Raji (cell line): ENCODE results near the gene BNC2.

Source experiments
- POLR2A ChIP-seq: IDR thresholded peaks from 2 replicates; pipeline ENCODE4 v1.6.1; 2011; ENCODE audit warnings: low read depth, low read length, control low read depth; ENCODE audit not compliant: insufficient read depth

Gene BNC2

DNA sequence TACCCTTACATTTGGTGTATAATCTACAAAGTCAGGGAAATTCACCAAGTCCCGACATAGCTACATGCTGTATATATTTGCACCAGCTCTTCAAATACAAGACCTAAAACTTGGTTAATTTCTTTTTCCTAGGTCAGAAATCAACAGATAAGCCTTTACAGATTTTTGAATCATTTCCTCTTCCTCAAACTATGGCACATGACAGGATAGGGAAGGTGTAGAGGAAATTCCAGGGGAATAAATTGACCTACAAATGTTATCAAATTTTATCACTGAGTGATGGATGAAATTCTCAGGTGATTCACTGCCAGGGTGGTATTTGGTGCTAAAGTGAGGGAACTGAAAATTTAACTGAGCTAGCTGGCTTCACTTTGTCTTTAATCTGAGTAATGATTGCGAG, 360.0 kb downstream of the BNC2 start:
- TF ChIP-seq POLR2A: no peak

DNA sequence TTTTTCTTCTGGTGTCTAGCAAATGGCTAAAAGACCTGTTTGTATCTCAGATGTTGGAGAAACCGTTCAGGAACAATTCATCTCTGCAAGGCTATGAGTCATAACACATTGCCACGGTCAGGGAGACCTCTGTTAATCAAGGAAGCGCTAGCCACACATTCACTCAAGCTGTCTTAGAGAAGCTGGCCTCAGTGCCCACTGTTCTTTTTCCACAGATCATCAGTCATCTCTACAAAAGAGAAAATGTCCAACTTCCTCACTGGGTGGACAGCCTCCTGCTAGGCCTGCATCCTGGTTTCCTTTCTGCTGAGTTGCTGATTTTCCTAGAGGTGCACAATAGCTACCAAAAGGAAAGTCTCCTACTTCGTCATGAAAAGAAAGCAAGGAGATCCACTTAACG, 360.5 kb downstream of the BNC2 start:
- TF ChIP-seq POLR2A: no peak

DNA sequence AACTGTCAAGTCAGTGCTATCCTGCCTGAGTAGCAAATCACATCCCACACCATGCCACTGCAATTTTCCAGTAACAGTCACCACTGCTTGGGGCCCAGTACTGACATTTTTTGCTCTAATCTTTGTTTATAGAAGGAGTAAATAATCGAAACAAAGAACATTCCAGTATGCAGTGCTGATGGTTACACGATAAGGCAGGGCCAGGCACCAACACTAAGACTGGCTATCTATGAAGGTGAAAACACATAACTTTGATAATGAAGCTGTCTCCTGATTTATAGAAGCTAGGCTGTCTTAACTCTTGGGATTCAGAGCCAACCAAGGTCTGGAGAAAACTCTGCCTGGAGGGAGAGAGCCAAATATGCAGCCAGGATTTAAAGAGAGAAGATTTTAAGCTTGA, 365.3 kb downstream of the BNC2 start:
- TF ChIP-seq POLR2A: no peak

DNA sequence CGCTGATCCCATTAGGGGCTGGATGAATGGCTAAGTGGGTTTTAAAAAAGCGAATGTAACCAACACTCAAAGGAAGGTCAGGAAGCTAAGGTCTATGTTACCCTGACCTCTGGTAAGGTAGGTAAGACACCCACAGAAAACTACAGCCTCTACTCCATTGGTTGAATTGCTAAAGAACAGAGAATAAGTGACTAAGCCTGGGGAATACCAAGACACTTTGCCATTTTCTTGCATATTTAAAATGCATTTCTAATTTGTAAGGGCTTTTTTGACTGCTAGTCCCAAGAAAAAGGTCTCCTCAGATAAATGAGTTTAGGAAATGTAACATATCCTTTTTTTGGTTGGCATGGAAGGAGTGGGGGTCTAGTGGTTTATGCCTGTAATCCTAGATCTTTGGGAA, 368.7 kb downstream of the BNC2 start:
- TF ChIP-seq POLR2A: no peak

DNA sequence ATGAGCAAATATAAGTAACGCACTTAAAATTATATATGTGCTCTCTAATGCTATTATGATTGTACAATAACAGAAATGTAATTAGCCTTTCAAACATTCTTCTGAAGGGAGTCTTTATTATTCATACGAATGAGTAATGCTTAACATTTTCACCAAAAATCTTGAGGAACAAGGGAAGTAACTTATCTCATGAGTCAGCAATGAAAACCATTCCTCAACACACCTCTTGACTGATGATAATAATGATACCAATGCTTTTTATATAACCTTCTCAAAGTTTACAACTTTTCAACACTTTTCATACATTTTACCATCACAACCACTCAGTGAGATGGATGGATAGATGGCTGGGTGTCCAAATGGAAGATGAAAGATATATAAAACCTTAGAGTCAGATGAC, 369.3 kb downstream of the BNC2 start:
- no peak for TF ChIP-seq POLR2A

DNA sequence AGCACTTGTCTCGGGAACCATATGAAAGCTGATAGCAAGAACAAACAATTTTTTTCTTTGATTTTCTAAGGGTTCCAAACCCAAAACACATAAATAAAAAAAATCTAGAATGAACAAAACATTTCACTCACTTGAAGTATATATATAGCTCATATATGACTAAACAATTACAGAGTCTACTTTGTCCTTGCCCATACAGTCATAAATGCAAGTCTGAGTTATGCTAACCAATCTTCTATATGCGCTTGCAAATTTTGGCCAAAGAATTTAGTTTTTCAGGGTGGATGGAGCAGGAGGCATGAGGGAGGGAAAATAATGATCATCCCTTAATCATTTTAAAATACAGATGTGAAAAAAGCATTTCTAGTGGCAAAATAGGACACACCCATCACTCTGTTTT, 370.1 kb downstream of the BNC2 start:
- TF ChIP-seq POLR2A: no peak

DNA sequence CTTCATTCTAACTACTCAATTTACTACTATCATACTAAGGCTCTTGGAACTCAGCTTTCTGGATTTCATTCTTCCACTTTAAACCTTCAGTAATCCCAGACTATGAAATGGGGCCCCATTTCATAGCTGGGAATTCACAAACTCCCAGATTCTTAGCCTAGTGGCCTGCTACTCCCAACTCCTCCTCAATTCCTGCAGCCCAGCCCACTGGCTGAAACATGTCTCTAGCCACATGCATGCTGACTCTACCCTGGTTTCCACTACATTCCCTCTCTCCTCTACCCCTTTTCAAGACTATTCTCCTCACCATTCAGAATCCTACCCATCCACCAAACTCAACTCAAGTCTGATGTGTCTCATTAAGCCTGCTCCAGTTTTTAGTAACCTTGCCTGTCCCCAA, 370.6 kb downstream of the BNC2 start:
- TF ChIP-seq POLR2A: no peak

DNA sequence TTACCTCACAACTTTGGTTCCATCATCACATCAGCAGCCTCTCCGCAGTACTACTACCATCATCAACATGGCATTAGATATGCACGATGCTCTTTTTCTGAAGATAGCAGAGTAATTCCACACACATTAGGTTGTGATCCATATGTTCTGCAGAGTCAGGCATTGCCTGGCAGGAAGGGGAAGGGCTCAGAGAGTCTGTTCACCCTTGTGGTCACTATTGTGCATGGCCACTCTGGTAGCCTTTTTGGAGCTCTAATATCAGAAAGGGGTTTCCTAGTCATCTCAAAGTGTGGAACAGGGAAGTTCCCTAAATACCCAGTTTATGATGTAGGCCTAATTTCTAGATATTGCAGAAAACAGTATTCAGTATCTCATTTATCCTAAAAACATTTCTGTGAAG, 373.6 kb downstream of the BNC2 start:
- no peak for TF ChIP-seq POLR2A

DNA sequence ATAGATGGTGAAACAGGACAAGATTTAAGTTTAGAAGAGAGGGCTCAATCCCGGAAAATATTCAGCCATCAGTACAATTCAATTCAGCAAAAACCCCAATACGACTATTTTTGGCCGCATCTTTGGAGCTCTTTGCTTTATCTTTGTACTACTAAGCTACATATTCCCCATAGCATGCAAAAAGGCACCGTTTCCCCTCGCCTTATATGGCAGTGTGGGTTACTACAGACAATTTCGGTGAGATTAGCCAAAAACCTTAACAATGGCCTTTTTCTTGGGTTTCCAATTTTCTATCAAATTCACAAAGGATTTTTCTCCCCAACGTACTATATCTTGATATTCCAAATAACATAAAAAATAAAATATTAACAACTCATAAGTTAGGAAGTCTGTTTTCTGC, 382.6 kb downstream of the BNC2 start:
- no peak for TF ChIP-seq POLR2A

DNA sequence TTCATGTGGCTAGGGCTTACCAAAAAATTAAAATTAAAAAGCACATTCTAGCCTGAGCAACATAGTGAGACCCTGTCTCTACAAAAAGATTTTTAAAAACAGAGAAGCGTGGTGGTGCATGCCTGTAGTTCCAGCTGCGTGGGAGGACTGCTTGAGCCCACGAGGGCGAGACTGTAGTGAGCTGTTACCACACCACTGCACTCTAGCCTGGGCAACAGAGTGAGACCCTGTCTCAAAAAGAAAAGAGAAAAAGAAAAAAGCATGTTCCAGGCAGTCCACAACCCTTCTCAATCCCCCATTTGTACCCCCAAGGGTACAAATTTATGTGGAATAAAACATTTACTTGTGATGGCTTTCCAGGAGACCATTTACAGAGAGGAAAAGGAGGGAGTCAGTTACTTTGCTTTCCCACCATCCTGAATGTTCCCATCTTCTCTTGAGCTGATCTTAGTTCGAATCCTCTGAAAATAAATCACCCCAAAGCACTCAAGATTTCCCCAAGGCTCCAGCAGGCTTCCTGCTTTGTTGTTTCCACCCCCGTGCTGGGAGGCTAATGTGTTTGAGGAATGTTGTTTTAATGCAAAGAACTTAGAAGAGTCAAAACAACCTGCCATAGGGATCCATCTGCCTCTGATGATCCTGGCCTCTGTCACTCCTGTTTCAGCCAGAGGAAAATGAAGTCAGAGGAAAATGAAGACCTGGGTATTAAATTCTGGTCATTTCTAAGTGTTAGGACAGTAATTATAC, 384.7 kb downstream of the BNC2 start:
- no peak for TF ChIP-seq POLR2A

DNA sequence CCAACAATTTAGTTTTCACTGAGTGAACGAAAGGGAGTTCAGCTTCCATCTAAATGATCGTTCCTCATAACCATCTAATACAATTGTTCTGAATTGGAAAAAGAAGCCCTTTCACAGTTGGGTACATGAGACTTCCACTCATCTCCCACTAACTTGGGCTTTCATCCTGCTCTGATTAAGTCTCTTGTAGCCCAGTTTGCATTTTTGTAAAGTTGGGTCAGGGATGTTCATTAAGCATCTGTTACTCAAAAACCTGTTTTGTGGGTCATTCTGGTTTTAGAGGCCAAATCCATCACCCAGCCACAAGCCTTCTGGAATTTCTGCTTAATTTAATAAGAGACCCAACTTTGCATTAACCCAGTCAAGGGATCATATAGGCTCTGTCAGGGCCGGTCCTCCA, 385.3 kb downstream of the BNC2 start:
- TF ChIP-seq POLR2A: no peak

DNA sequence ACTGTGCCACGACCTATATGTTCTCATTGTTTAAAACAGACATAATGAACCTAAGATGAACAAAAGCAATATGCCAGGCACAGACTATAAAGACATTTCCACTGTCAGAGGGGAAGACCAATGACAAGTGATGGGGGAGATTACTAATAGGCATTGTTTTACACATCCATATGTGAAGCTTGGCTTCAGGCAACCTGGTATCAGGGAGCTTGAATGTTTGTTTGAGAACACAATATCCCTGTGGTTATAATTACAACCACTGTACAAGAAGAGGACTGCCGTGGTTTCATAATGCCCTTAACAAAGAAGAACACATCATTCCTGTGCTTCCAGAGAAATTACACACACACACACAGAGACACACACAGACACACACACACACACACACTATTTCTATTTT, 385.7 kb downstream of the BNC2 start:
- TF ChIP-seq POLR2A: no peak

DNA sequence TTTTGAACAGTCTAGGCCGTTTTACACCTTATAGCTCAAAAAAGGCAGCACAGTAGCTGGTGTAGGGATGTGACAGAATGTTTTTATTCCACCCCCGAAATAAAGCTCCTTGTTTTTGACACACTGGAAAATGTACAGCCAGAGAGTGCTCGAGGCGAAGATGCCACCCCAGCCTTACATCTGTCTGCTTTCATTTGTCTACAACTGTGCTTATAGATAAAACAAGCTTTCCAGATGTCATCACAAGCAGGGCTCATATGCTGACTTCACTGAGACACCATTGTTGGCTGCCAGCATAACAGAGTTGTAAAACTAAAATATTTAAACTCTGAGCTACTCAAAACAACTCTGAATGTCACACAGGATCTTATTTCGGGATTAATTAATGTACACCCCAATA, 386.3 kb downstream of the BNC2 start:
- TF ChIP-seq POLR2A: no peak

DNA sequence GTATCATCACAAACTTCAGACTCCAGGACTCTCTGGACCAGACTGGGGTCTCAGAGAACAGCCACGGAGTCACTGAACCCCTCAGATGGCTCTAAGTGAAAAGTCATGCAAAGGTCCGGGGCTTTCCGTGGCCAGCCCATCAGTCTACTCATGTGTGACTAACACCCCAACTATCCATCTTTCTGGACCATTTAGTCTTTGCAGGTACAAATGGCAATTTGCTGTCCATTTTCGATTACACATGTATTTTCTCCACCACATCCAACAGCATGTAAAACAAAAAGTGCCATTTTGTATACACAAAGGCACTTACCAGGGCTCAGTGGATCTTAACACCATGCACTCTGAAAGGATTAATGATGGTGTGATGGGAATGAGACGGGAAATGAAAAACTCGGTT, 387.7 kb downstream of the BNC2 start:
- TF ChIP-seq POLR2A: no peak

DNA sequence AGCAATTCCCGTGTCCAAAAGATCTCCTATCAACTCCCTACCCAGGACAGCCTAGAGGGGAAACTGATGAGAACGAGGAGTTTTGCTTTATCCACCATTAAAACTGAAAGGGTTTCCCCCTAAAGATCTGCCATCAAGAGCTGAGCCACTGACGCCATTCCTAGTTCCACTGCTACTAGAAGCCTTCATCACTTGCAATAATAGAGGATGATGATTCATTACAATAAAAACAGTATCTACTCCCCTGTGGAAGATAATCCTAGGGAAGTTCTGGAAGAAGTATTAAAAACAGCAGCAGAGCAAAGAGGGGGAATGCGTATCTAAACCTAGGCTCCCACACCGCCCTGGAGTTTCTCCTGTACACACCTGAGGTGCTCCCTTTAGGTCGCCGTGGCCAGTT, 394.5 kb downstream of the BNC2 start:
- TF ChIP-seq POLR2A: no peak

DNA sequence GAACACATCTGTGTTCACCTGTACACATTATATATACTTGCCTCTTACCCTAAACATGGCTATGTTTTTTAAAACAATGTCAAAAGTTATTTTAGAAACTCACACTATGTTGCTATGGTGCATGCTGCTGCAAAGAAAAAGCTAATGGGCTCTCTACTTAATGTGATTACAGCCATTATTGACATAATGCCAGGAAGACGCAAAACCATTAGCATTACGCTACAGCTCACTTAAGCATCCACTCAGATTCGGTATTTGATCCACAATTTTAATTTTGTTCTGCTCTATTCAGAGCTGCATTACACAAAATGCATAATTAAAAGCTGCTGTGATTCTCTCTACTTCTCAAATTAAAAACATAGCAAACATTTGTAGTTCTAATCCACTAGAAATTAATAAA, 395.2 kb downstream of the BNC2 start:
- no peak for TF ChIP-seq POLR2A

DNA sequence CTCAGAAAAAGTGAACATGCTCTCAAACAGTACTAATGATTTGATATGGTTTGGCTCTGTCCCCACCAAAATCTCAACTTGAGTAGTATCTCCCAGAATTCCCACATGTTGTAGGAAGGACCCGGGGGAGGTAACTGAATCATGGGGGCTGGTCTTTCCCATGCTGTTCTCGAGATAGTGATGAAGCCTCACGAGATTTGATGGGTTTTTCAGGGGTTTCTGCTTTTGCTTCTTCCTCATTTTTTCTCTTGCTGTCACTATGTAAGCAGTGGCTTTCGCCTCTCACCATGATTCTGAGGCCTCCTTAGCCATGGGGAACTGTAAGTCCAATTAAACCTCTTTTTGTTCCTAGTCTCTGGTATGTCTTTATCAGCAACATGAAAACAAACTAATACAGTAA, 401.3 kb downstream of the BNC2 start:
- no peak for TF ChIP-seq POLR2A
